Adrenal gland (tissue), 12 donors: Measurements from ENCODE around the gene TPRN. TPM values are rescaled to one million over a fixed set of nuclear protein-coding genes. Genes with fewer than 3 reads are reported as not detected.

Source experiments
- DNase-seq, 7 donors: peaks; one replicate each; pipeline ENCODE4 v3.0.0-alpha.2; 2019 to 2020
- H3K27ac ChIP-seq, 5 donors: fragments of 200-600 bp; sonication (generic) in 4 of 5; 1 replicate in 3 of 5; 2 replicates in 2 of 5; pipeline versions ENCODE4 v1.5.1 to v1.8.0; 2016 to 2020; ENCODE audit warnings: mild to moderate bottlenecking in 1 of 5
- H3K27me3 ChIP-seq: fragments of 200-600 bp; 2 replicates; pipeline ENCODE4 v1.8.0; 2021
- H3K36me3 ChIP-seq, 2 donors: fragments of 200-600 bp; replicated peaks in 1 of 2; 1 replicate in 1 of 2; 2 replicates in 1 of 2; pipeline versions ENCODE4 v1.5.1 to v1.8.0; 2018 to 2022
- H3K4me1 ChIP-seq, 2 donors: fragments of 200-600 bp; replicated peaks in 1 of 2; 1 replicate in 1 of 2; 2 replicates in 1 of 2; pipeline versions ENCODE4 v1.5.1 to v1.8.0; 2018 to 2021
- H3K4me3 ChIP-seq, 4 donors: fragments of 200-600 bp; sonication (generic) in 3 of 4; one replicate each; pipeline ENCODE4 v1.5.1; 2016 to 2018
- H3K9me3 ChIP-seq, 3 donors: fragments of 200-600 bp; sonication (generic) in 1 of 3; replicated peaks in 1 of 3; 1 replicate in 2 of 3; 2 replicates in 1 of 3; pipeline versions ENCODE4 v1.5.1 to v1.8.0; 2016 to 2021
- POLR2A ChIP-seq, 2 donors: fragments of 450-650 bp; IDR thresholded peaks; one replicate each; pipeline ENCODE4 v1.6.1; 2017; ENCODE audit warnings: antibody characterized with exemption in 2 of 2, mild to moderate bottlenecking in 2 of 2, moderate library complexity in 1 of 2
- WGBS, 4 donors: extraction: QIAGEN DNeasy Blood & Tissue Kit in 2 of 4; methylation state at CpG; one replicate each; pipeline versions ENCODE4 v1.1.5 to v1.1.7; 2013 to 2017; 5-methylcytosine and 5-hydroxymethylcytosine counted together
- intact Hi-C, 2 donors: fragments of 100-400 bp; cut with DNase I; formaldehyde crosslinking; loops; one replicate each; pipeline versions ENCODE4 v1.14.1 to v1.15.0; 2022 to 2023
- polyA plus RNA-seq, 3 donors: library from polyadenylated mRNA; stranded (reverse); fragments of 200-250 nt in 2 of 3; fragments of 350-450 nt in 1 of 3; fragmentation: Illumina TruSeq in 1 of 3; extraction: RNeasy Lipid Tissue Mini Kit (QIAGEN cat#74804) in 1 of 3; gene quantifications; one replicate each; pipeline ENCODE4 v1.2.3, GENCODE V29; 2013 to 2014
- total RNA-seq, 9 donors: library from RNA; depleted of rRNA in 4 of 9; stranded (reverse); fragments of >200 nt in 4 of 9; fragments of 120-200 nt in 1 of 9; fragmentation: NEBNext Ultra II Directional in 1 of 9; extraction: Animal tissue kit (Norgen Biotek cat#: 25700) in 1 of 9; gene quantifications; one replicate each; pipeline versions ENCODE4 v1.1.0 to v1.2.4, GENCODE V29; 2013 to 2023
- TF ChIP-seq, protein P1 (sequence below), 6 experiments: fragments of 450-650 bp in 4 of 6; fragments of 200-600 bp in 2 of 6; sonication (generic) in 1 of 6; IDR thresholded peaks; 1 replicate in 5 of 6; 2 replicates in 1 of 6; pipeline versions ENCODE4 v1.5.1 to v1.8.0; 2016 to 2021; ENCODE audit warnings: antibody characterized with exemption in 6 of 6, mild to moderate bottlenecking in 2 of 6, moderate library complexity in 1 of 6
- donor health status: healthy with polysubstance abuse.
- donor health status: Bipolar disorder and iron deficiency.
- donor health status: DM: yes; HTN: yes; CAD: no.
- donor health status: DM: no; HTN: no; CAD: no.
- donor health status: DM: no; HTN: no; CAD: no.
- donor health status: DM: yes; HTN: yes; CAD: no.

TPRN gene
- total and polyA plus RNA-seq, 12 donors = 1.4 to 23.5 (median 8.5) TPM

- Histone ChIP-seq H3K36me3 (no peaks in the 10 kb centered on the region), H3K4me3 (no peak overlapping the region), H3K4me1 (peaks cover 0 to 15% of the 10 kb centered on the region in 2 donors), H3K27ac (no peak overlapping the region), H3K9me3 (no peaks in the 10 kb centered on the region), H3K27me3 (peaks cover 86% of the 10 kb centered on the region)
- intact Hi-C loops = no loop called here
- TF ChIP-seq, protein P1, sequence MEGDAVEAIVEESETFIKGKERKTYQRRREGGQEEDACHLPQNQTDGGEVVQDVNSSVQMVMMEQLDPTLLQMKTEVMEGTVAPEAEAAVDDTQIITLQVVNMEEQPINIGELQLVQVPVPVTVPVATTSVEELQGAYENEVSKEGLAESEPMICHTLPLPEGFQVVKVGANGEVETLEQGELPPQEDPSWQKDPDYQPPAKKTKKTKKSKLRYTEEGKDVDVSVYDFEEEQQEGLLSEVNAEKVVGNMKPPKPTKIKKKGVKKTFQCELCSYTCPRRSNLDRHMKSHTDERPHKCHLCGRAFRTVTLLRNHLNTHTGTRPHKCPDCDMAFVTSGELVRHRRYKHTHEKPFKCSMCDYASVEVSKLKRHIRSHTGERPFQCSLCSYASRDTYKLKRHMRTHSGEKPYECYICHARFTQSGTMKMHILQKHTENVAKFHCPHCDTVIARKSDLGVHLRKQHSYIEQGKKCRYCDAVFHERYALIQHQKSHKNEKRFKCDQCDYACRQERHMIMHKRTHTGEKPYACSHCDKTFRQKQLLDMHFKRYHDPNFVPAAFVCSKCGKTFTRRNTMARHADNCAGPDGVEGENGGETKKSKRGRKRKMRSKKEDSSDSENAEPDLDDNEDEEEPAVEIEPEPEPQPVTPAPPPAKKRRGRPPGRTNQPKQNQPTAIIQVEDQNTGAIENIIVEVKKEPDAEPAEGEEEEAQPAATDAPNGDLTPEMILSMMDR (IDR thresholded peaks at IDR 0.05) = no peak
- TF ChIP-seq POLR2A (IDR thresholded peaks at IDR 0.05) = no peak
- no peak for DNase-seq
- WGBS, 4 donors = 20 to 83% (median 26%) methylated on average over 1 to 56 of the region's 56 CpGs
Observed at GRCh38 chr9:137160716-137161557, 39.6 kb downstream of the TPRN start.

DNA sequence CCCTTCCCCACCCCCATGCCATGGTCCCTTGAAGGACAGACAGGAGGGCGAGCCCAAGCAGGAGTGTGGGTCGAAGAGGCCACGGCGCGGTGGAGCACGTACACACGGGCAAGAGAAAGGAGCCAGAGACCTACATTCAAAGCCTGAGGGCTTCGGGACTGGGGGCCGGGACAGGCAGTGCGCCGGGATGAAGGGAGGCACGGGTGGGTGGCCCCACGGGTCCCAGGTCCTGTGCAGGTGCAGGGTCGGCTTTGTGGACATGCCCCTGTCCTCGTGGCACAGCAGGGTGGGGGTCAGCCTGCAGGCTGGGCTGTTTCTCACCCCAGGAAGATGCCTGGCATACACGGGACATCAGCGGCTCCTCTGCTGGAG is 40.5 kb downstream of the TPRN start:
- 56 to 74% (median 59%) methylated on average over 14 to 17 of the region's 17 CpGs for WGBS, 4 donors
- no peak overlapping the region for H3K27ac ChIP-seq
- H3K4me3 ChIP-seq = no peak overlapping the region
- no peaks in the 10 kb centered on the region for H3K36me3 ChIP-seq
- no peak for TF ChIP-seq POLR2A (IDR thresholded peaks at IDR 0.05)
- TF ChIP-seq, protein P1 (IDR thresholded peaks at IDR 0.05) = no peak
- peaks cover 0 to 15% of the 10 kb centered on the region in 2 donors for H3K4me1 ChIP-seq
- no peaks in the 10 kb centered on the region for H3K9me3 ChIP-seq
- DNase-seq = no peak
- intact Hi-C loops = no loop called here
- peaks cover 78% of the 10 kb centered on the region for H3K27me3 ChIP-seq

DNA sequence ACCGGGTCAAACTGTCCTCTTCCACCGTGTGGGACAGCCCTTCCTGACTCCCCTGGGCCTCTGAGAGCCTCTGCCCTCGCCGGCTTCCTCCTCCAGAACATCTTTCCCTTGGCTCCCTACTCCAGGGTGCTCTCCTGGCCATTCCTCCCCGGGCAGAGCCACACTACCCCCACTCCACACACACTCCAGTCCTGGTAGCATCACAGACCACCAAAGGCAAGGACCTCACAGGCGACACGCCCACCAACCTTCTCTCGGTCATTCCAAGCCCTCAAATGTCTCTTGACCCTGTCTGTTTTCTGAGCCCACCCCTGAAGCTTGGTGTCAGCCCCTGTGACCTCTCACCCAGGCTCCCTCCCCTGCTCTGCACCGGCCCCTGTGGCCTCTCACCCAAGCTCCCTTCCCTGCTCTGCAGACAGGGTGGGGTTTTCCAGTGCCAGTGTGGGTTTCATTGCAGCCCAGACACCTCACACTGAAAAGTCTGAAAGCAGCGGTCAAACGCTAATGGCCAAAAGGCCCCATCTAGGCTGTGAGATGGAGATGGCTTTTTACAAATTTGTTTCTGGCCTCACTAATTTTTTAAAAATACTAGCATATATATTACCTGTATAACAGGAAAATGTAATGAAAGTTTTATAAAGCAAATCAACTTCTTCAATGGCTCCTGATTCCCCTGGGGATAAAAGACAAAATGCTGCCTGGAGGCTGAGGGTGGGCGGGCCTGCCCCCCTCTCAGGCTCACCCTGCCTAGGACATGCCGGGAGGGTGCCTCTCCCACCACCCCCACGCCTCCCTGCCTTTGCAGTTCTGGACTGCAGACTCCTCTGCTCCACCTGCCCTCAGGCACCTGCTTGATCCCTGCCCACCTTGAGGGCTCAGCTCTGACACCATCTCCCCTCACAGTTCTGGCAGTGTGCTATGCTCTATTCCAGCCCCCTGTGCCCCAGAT is 41.2 kb downstream of the TPRN start:
- 25 to 34% (median 32%) methylated on average over 13 to 14 of the region's 14 CpGs for WGBS, 4 donors
- Histone ChIP-seq H3K27ac (no peak overlapping the region), H3K4me3 (no peak overlapping the region), H3K36me3 (no peaks in the 10 kb centered on the region), H3K4me1 (peaks cover 0 to 15% of the 10 kb centered on the region in 2 donors), H3K27me3 (peaks cover 71% of the 10 kb centered on the region), H3K9me3 (no peaks in the 10 kb centered on the region)
- intact Hi-C loops = no loop called here
- TF ChIP-seq POLR2A (IDR thresholded peaks at IDR 0.05) = no peak
- TF ChIP-seq, protein P1 (IDR thresholded peaks at IDR 0.05) = no peak
- DNase-seq = no peak

GRCh38 chr9:137158625-137159024 is 41.9 kb downstream of the TPRN start:
- H3K4me1 ChIP-seq = peaks cover 0 to 15% of the 10 kb centered on the region in 2 donors
- WGBS, 4 donors = 32 to 59% (median 39%) methylated on average over 3 to 4 of the region's 4 CpGs
- no peak for TF ChIP-seq POLR2A (IDR thresholded peaks at IDR 0.05)
- TF ChIP-seq, protein P1 (IDR thresholded peaks at IDR 0.05) = no peak

More at GRCh38 chr9:137158625-137159024, 41.9 kb downstream of the TPRN start:
- Histone ChIP-seq H3K27ac (no peak overlapping the region), H3K9me3 (no peaks in the 10 kb centered on the region), H3K27me3 (peaks cover 63% of the 10 kb centered on the region), H3K36me3 (no peaks in the 10 kb centered on the region), H3K4me3 (no peak overlapping the region)
- no peak for DNase-seq
- intact Hi-C loops = no loop called here
